AG04450 (cell line): ENCODE data around the gene TMEM255B. TPM values are rescaled to one million over a fixed set of nuclear protein-coding genes. Genes with fewer than 3 reads are reported as not detected.

ENCODE experiments used
- CTCF ChIA-PET: fragments of 300-600, 350-600 bp; formaldehyde crosslinking; extraction: SDS; loops from one replicate; lab custom pipeline; 2022; ENCODE audit warnings: antibody characterized with exemption, inconsistent platforms; lab: Charles Lee
- POLR2A ChIA-PET: fragments of 350-600 bp; formaldehyde crosslinking; extraction: SDS; loops from one replicate; lab custom pipeline; 2021; ENCODE audit warnings: antibody characterized with exemption, inconsistent platforms; lab: Yijun Ruan, JAX
- DNase-seq: peaks from one replicate; pipeline ENCODE4 v3.0.0-alpha.2; 2011; ENCODE audit warnings: low read depth, low spot score
- H3K27ac ChIP-seq: one replicate; pipeline ENCODE4 v1.5.1; 2012; ENCODE audit warnings: low read depth, low read length, control low read depth
- H3K27me3 ChIP-seq: one replicate; pipeline ENCODE4 v1.6.0; 2012; ENCODE audit warnings: low read length; ENCODE audit not compliant: control insufficient read depth, insufficient read depth
- H3K4me3 ChIP-seq: 2 replicates; pipeline ENCODE4 v1.5.1; 2011; ENCODE audit warnings: mild to moderate bottlenecking, low read depth, low read length, control low read depth
- H3K9me3 ChIP-seq: 2 replicates; pipeline ENCODE4 v1.5.1; 2012; ENCODE audit warnings: low read length; ENCODE audit not compliant: control insufficient read depth, insufficient read depth
- polyA plus RNA-seq: library from polyadenylated mRNA; depleted of rRNA; stranded (reverse); fragments of >200 nt; gene quantifications from 2 replicates; pipeline ENCODE4 v1.2.3, GENCODE V29; 2011
- TF ChIP-seq, protein P1 (sequence below): IDR thresholded peaks from 2 replicates; pipeline ENCODE4 v1.5.1; 2011; ENCODE audit warnings: low read depth, low read length, control low read depth, inconsistent platforms

TMEM255B gene
- polyA plus RNA-seq, 1 experiment: 4.1 TPM

DNA sequence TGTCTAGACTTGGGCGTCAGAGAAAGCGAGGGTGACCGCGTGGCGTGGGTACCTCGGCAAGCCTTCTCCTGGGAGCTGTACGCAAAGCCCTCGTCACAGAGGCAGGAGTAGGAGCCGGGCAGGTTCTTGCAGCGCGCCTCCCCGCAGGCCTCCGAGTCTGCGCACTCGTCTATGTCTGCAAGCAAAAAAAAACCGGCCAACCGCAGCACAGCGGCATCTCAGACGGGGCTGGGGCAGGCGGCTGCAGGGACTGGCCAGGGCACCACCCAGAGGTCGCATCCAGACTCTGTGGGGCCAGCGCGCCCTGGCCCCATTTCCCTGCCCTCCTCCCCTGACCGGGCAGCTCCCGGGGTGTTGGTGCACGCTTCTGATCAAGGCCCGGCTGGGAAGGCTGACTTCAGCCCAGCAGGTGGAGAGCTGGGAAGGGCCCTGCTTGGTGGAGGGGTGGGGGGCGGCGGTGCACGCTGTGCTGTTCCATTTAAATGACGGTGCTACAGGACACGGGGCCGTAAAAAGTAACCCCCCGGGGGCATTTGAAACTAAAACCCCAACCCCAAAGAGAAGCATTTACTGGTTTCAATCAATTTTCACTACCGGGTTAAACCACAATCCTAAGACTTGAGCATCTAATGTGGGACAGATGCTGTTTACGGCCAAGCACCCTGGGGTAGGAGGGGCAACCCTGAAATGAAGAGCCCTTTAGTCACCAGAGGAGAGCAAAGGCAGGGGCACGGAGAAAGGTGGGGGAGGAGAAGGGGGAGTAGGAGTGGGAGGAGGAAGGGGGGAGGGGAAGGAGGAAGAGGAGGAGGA is 76.6 kb downstream of the TMEM255B start:
- Histone ChIP-seq H3K27ac (no peak overlapping the region), H3K27me3 (no peaks in the 10 kb centered on the region), H3K4me3 (no peak overlapping the region), H3K9me3 (no peaks in the 10 kb centered on the region; the same call in 1 of the 2 replicates)
- DNase-seq: peak; percentile 47
- TF ChIP-seq, protein P1, sequence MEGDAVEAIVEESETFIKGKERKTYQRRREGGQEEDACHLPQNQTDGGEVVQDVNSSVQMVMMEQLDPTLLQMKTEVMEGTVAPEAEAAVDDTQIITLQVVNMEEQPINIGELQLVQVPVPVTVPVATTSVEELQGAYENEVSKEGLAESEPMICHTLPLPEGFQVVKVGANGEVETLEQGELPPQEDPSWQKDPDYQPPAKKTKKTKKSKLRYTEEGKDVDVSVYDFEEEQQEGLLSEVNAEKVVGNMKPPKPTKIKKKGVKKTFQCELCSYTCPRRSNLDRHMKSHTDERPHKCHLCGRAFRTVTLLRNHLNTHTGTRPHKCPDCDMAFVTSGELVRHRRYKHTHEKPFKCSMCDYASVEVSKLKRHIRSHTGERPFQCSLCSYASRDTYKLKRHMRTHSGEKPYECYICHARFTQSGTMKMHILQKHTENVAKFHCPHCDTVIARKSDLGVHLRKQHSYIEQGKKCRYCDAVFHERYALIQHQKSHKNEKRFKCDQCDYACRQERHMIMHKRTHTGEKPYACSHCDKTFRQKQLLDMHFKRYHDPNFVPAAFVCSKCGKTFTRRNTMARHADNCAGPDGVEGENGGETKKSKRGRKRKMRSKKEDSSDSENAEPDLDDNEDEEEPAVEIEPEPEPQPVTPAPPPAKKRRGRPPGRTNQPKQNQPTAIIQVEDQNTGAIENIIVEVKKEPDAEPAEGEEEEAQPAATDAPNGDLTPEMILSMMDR: no peak
- CTCF ChIA-PET: no interaction called here
- POLR2A ChIA-PET: no interaction called here

DNA sequence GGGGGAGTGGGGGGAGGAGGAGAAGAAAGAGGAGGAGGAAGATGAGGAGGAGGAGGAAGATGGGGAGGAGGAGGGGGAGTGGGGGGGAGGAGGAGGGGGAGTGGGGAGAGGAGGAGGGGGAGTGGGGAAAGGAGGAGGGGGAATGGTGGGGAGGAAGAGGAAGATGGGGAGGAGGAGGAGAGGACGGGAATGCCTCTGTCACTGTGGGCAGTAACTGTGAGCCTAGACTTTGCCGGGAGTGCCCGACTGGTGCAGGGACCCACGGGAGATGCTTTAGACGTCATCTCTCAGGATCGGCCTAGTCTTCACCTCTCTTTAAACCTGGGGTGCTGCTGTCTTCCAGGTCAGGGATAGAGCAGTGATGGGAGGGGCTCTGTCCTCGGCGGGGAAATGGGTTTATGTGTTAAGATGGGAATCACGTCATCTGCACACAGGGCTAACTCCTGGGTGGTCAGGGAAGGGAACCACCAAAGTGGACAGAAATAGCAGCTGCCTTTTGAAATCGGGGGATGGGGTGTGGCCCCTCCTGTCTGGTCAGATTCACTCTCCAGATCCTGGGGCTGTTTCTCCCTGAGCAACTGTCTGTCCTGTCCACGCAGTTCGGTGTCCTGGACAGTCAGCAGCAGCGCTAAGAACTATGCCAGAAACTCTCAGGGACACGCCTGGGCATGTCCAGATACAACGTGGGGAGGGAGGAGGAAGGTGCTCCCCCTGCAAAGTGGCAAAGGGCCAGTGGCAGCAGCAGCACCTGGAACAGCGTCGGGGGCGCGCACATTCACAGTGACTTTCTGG is 77.9 kb downstream of the TMEM255B start:
- Histone ChIP-seq H3K9me3 (no peaks in the 10 kb centered on the region; the same call in 1 of the 2 replicates), H3K27ac (peak overlapping the region; percentile 100), H3K27me3 (no peaks in the 10 kb centered on the region), H3K4me3 (no peak overlapping the region)
- TF ChIP-seq, protein P1: no peak
- ChIA-PET CTCF (no interaction called here), POLR2A (interaction anchor here (0.6 to 1.6 kb wide), 6 partner anchors 15 to 408 kb away, joined by 3 to 18 read pairs (median 5); no protein-coding TSS in a partner anchor)
- peak; percentile 62 for DNase-seq

DNA sequence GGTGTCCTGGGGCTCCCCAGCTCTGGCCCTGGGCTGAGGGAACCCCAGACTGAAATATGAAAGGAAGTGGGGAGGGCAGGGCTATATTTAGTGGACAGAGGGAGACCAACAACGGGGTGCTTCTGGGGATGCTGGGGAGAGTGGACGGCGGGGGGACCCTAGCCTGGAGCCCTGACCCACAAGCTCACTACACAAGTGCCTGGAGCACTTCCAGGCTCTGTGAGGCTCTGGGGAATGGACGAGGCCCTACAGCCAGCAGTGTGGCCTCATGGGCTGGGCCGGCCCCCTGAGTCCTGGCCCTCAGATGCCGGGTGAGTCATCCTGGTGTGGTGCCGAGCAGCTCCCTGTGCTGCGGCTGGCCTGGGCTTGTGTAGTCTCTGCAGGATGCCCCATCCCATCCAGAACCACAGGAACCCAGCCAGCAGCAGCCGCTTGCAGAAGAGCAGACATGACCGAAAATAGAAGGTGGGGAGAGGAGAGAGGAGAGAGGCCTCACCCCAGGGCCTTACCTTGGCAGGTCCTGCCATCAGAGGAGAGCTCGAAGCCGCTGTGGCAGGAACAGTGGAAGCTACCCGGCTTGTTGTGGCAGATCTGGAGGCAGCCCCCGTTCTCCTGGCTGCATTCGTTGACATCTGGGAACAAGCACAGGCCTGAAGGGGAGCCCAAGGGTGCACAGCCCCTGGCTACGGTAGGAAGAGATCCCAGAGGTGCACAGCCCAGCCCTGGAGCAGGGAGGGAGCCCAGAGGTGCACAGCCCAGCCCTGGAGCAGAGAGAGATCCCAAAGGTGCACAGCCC is 78.7 kb downstream of the TMEM255B start:
- TF ChIP-seq, protein P1: no peak
- peak overlapping the region; percentile 63 for H3K4me3 ChIP-seq
- POLR2A ChIA-PET: interaction anchor here (0.6 to 1.6 kb wide), 6 partner anchors 16 to 407 kb away, joined by 3 to 18 read pairs (median 5); no protein-coding TSS in a partner anchor
- peak overlapping the region; percentile 100 for H3K27ac ChIP-seq
- no peaks in the 10 kb centered on the region; the same call in 1 of the 2 replicates for H3K9me3 ChIP-seq
- peak; percentile 97 for DNase-seq
- CTCF ChIA-PET: no interaction called here
- H3K27me3 ChIP-seq: no peaks in the 10 kb centered on the region

DNA sequence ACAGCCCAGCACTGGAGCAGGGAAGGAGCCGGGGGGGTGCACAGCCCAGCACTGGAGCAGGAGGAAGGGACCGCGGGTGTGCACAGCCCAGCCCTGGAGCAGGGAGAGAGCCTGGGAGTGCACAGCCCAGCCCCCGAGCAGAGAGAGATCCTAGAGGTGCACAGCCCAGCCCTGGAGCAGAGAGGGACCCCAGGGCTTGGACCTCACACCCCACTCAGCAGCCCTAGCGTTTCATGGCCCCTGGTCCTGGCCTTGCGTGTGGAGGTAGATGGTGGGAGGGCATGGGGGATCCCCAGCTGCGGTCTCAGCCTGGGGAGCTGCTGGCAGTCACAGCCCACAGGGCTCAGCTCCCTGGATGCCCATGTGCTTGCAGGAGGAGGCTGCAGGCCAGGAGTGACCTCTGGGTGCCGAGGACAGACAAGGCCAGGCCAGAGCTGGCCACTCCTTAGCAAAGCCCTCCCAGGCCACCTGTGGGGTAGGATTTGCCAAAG is 79.7 kb downstream of the TMEM255B start:
- ChIA-PET POLR2A (interaction anchor here (1.8 kb wide), 1 partner anchor 90 kb away, joined by 4 read pairs; no protein-coding TSS in a partner anchor), CTCF (no interaction called here)
- TF ChIP-seq, protein P1: no peak
- peak overlapping the region; percentile 63 for H3K4me3 ChIP-seq
- H3K9me3 ChIP-seq: no peaks in the 10 kb centered on the region; the same call in 1 of the 2 replicates
- H3K27me3 ChIP-seq: no peaks in the 10 kb centered on the region
- H3K27ac ChIP-seq: peak overlapping the region; percentile 65
- DNase-seq: no peak
